Thymus (tissue), 11 donors: ENCODE results near the gene ZNF32. TPM values are rescaled to one million over a fixed set of nuclear protein-coding genes. Genes with fewer than 3 reads are reported as not detected.

Experiments
- DNase-seq, 9 donors: peaks; one replicate each; pipeline ENCODE4 v3.0.0-alpha.2; 2013; ENCODE audit warnings: low spot score in 9 of 9, low read depth in 6 of 9, missing footprints in 1 of 9
- H3K27ac ChIP-seq, 2 donors: one replicate each; pipeline ENCODE4 v1.5.1; 2013; ENCODE audit warnings: control low read depth in 1 of 2, low read depth in 1 of 2, low read length in 1 of 2, mild to moderate bottlenecking in 1 of 2, moderate library complexity in 1 of 2
- H3K27me3 ChIP-seq, 2 donors: one replicate each; pipeline ENCODE4 v1.5.1; 2013; ENCODE audit warnings: low read length in 1 of 2; ENCODE audit not compliant: control insufficient read depth in 2 of 2, insufficient read depth in 1 of 2
- H3K36me3 ChIP-seq, 2 donors: one replicate each; pipeline ENCODE4 v1.5.1; 2013; ENCODE audit warnings: low read length in 1 of 2, mild to moderate bottlenecking in 1 of 2, moderate library complexity in 1 of 2; ENCODE audit not compliant: control insufficient read depth in 2 of 2, insufficient read depth in 2 of 2
- H3K4me1 ChIP-seq, 2 donors: one replicate each; pipeline ENCODE4 v1.5.1; 2013; ENCODE audit warnings: low read length in 2 of 2; ENCODE audit not compliant: control insufficient read depth in 2 of 2, insufficient read depth in 2 of 2
- H3K4me3 ChIP-seq, 2 donors: one replicate each; pipeline ENCODE4 v1.5.1; 2013; ENCODE audit warnings: low read length in 2 of 2, control low read depth in 1 of 2, mild to moderate bottlenecking in 1 of 2
- H3K9me3 ChIP-seq, 2 donors: one replicate each; pipeline ENCODE4 v1.5.1; 2013; ENCODE audit warnings: low read length in 1 of 2, mild to moderate bottlenecking in 1 of 2; ENCODE audit not compliant: control insufficient read depth in 2 of 2, insufficient read depth in 1 of 2
- WGBS: extraction: QIAGEN DNeasy Blood & Tissue Kit; methylation state at CpG from one replicate; pipeline ENCODE4 v1.1.7; 2013; 5-methylcytosine and 5-hydroxymethylcytosine counted together
- polyA plus RNA-seq: library from polyadenylated mRNA; stranded (reverse); fragments of 200-250 nt; gene quantifications from one replicate; pipeline ENCODE4 v1.2.3, GENCODE V29; 2013
- total RNA-seq: library from RNA; stranded (reverse); fragments of 120-200 nt; gene quantifications from one replicate; pipeline ENCODE4 v1.2.4, GENCODE V29; 2013
- donor health status: healthy.

Gene ZNF32
- total and polyA plus RNA-seq, 2 donors: 52.8 to 88.7 TPM

DNA sequence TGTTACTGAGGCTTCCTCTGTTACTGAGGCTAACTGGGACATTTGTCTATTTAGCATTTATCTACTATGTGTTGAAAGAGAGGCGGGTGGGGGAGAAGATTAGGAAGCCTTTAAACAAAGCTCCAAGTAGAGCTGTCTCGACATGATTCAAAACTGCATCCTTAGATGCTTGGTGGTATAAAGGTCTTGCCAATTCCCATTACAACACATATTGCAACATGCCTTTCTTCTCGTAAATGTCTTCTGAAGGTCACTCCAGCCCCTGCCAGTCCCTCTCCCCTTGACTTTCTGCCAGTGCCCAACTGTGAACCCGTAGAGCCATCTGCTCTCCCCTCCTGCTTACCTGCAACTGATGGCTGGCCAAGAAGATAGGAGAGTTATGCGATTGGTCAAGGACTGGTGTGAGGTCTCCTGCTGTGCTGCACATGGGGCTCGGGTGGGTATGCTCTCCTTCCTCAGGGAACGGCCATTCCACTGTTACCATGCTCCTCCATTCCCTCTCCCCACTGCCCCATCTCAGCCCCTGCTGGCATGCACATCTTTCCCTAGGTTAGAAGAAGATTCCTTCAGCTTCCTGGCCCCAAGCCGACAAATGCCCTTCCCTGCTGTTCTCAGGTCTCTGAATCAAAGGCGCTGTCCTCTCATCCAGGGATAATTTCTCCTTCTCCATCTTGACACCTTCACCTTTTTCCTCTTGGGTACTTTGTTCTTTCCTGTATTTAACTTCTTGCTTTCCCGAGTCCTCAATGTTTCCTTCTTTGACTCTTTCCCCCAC lies 43.6 kb upstream of the ZNF32 start:
- Histone ChIP-seq H3K36me3 (no peaks in the 10 kb centered on the region), H3K4me1 (peaks cover 2 to 11% of the 10 kb centered on the region in 2 donors), H3K27me3 (peaks cover 7 to 44% of the 10 kb centered on the region in 2 donors), H3K27ac (no peak overlapping the region), H3K4me3 (no peak overlapping the region), H3K9me3 (no peaks in the 10 kb centered on the region)
- 93% methylated on average over 10 of the region's 10 CpGs for WGBS
- DNase-seq: no peak

DNA sequence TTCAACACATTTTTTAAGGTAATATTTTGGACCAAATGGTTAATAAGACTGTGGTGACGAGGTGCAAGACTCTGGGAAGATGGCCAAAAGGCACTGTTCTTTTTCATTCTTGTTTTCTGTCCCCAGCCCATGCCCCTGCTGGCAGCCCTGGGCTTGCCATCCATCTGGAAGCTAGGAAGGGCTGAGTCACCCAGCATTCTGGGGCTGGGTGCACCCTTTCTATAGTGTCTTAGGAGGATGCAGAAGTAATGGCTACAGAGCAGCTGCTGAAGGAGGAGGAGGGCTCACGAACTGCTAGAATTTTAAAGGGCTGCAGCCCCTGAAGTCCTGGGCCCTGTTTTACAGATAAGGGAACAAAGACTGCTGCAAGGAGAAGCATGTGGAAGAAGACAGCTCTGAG lies 42.8 kb upstream of the ZNF32 start:
- no peaks in the 10 kb centered on the region for H3K36me3 ChIP-seq

DNA sequence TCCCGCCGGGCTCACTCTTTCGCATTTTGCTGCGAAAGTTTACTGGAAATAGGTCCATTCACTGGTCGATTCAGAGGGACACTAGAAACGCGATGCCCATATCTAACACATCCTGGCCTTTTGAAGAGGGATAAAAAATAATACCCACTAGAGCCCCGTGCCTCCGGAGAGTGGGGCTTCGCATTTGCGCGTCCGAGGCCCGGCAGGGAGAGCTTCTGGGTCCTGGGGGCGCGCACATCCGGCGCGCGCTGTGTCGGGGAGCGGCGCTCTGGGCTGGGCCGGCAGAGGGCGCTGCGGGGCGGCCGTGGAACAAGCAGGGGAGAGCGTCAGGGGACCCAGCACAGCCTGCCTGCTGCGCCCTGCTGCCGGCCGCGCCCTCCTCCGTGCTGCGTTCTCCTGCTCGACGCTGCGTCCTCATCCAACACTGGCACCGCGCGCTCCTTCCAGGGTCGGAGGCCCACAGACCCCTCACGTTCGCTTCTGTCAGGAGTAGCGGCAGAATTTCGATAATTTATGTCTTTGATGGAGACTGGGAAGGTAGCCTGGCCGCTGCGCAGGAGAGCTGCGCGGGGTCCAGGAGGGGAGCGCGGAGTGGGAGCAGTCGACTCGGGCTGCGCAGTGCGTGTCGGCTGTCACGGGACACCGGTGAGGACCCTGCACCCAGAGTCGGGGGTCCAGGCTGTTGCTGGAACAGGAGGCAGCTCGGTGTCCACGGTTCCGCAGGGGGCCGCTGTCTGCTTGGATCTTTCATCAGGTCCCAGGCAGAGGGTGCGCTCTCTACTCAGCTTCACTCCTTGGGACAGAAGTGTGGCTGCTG lies 41.5 kb upstream of the ZNF32 start:
- WGBS: 2% methylated on average over 65 of the region's 65 CpGs
- Histone ChIP-seq H3K27me3 (peaks cover 7 to 44% of the 10 kb centered on the region in 2 donors), H3K4me3 (peak overlapping the region; percentile 59 to 69), H3K9me3 (no peaks in the 10 kb centered on the region), H3K27ac (no peak overlapping the region), H3K36me3 (no peaks in the 10 kb centered on the region), H3K4me1 (peaks cover 2 to 11% of the 10 kb centered on the region in 2 donors)
- peak; percentile 55 to 93 (median 78) for DNase-seq

More for the DNA sequence above, 42.8 kb upstream of the ZNF32 start:
- 69% methylated on average over 2 of the region's 2 CpGs for WGBS
- H3K4me1 ChIP-seq: peaks cover 2 to 11% of the 10 kb centered on the region in 2 donors
- no peak overlapping the region for H3K4me3 ChIP-seq
- no peak for DNase-seq
- no peaks in the 10 kb centered on the region for H3K9me3 ChIP-seq
- H3K27me3 ChIP-seq: peaks cover 7 to 44% of the 10 kb centered on the region in 2 donors
- H3K27ac ChIP-seq: no peak overlapping the region

DNA sequence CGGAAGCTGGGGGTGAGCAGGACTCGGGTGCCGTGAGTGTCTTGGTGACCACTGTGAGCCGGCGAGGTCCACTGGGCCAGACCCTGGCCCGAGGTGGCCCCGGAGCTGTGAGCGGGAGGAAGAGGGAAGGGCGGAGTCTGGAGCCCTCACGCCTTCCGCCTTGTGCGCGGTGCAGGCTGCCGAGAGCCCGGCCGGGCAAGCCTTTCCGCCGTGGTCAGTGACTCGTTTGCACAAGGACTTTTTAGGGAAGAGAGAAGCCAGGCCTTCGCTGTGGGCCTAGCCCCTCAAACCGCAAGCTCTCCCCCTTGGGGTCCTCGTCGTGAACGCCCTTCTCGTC lies 40.9 kb upstream of the ZNF32 start:
- Histone ChIP-seq H3K27ac (no peak overlapping the region), H3K4me1 (peaks cover 2 to 11% of the 10 kb centered on the region in 2 donors), H3K27me3 (peaks cover 7 to 44% of the 10 kb centered on the region in 2 donors), H3K36me3 (no peaks in the 10 kb centered on the region), H3K4me3 (peak overlapping the region; percentile 59 to 69), H3K9me3 (no peaks in the 10 kb centered on the region)
- DNase-seq: peak in 2 of 9 donors; percentile 4 to 28
- 3% methylated on average over 25 of the region's 25 CpGs for WGBS

DNA sequence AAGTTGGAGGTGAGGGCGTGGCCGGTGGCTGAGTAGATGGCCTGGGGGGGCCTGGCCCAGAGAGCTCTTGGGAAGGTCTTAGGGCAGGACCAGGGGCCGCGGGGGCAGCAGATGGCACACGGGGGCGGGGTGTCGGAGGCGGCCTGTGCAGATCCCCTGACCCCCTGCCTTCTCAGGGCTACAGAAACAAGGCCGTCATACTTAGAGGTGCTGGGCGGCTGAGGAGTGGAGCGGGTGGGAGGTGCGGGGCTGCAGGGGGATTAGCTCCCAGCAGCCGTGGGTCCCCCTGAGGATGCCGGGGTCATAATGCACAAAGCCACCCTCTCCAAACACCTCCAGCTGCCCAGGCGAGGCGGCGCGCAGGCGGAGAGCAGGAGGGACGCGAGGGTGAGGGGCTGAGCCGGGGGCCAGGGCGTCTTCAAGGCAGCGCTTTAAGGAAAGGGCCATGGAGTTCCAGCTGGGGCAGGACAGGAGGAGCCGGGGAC lies 40.4 kb upstream of the ZNF32 start:
- Histone ChIP-seq H3K27ac (no peak overlapping the region), H3K9me3 (no peaks in the 10 kb centered on the region), H3K27me3 (peaks cover 7 to 44% of the 10 kb centered on the region in 2 donors), H3K4me1 (peaks cover 2 to 11% of the 10 kb centered on the region in 2 donors), H3K36me3 (no peaks in the 10 kb centered on the region), H3K4me3 (peak overlapping the region; percentile 59 to 69)
- DNase-seq: no peak
- 80% methylated on average over 25 of the region's 25 CpGs for WGBS

DNA sequence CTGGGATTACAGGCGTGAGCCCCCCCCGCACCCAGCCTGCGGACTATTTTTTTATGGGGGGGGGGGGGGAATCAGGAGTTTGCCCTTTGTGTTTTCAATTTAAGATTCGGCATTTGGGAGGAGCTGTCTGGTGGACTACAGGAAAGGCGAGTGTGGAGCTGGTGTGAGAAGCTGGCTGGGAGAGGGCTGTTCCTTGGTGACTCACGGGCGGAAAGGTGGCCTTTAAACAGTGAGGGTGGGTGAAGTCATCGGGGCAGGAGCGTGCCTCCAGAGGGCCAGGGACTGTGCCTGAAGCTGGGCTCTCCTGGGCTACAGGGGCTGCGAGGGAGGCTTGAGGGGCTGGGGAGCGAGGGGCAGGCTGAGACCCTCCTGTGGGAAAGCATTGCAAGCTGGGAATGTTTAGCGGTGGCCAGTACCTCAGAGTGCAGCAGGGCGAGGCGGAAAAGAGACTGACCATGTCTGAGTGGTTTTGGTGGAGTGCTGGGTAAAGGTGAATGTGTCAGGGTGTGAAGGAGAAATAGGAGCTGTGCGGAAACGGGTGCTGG lies 39.7 kb upstream of the ZNF32 start:
- H3K27ac ChIP-seq: no peak overlapping the region
- no peaks in the 10 kb centered on the region for H3K36me3 ChIP-seq
- no peak overlapping the region for H3K4me3 ChIP-seq
- H3K27me3 ChIP-seq: peaks cover 7 to 44% of the 10 kb centered on the region in 2 donors
- no peaks in the 10 kb centered on the region for H3K9me3 ChIP-seq
- peaks cover 2 to 11% of the 10 kb centered on the region in 2 donors for H3K4me1 ChIP-seq
- DNase-seq: no peak
- 98% methylated on average over 16 of the region's 16 CpGs for WGBS

DNA sequence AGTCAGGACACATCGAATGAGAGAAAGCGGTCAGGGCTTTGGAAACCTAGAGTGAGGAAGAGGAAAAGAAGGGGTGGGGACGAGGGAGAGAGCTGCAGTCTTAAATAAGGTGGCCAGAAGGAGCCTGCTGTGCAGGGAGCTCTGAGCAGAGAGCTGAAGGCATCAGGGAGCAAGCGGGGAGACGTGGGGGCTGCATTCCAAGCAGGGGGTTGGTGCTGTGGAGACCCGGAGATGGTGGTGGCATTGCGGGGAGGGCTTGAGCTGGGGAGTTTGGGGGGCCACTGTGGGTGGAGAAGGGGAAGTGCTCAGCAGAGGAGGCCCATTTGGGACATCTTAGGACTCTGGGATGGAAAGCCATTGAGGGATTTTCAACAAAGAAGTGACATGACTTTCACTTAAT lies 38.7 kb upstream of the ZNF32 start:
- no peaks in the 10 kb centered on the region for H3K9me3 ChIP-seq
- H3K36me3 ChIP-seq: no peaks in the 10 kb centered on the region
- H3K4me1 ChIP-seq: peaks cover 2 to 11% of the 10 kb centered on the region in 2 donors
- H3K27me3 ChIP-seq: peaks cover 7 to 40% of the 10 kb centered on the region in 2 donors
- DNase-seq: no peak
- H3K27ac ChIP-seq: no peak overlapping the region
- H3K4me3 ChIP-seq: no peak overlapping the region
- WGBS: 88% methylated on average over 7 of the region's 7 CpGs

DNA sequence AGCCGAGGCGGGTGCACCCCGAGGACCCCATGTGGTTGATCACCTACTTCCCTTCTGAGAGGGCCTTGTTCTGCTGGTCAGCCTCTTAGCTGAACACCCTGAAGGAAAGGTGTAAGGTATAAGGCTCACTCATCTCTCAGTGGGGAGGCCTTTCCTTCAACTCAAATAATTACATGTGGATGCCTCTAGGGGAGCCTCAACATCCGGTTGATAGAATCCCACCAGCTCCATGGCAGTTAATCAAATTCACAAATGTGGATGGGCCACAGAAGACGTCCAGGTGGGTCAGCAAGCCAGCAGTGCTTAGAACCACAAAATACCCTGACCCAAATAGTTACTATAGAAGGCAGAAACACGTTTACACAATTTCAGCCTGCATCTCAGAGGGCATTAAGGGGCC lies 37.7 kb upstream of the ZNF32 start:
- H3K9me3 ChIP-seq: no peaks in the 10 kb centered on the region
- H3K36me3 ChIP-seq: no peaks in the 10 kb centered on the region
- H3K27ac ChIP-seq: no peak overlapping the region
- H3K4me1 ChIP-seq: peaks cover 2 to 11% of the 10 kb centered on the region in 2 donors
- H3K27me3 ChIP-seq: peaks cover 7 to 34% of the 10 kb centered on the region in 2 donors
- 83% methylated on average over 6 of the region's 6 CpGs for WGBS
- no peak overlapping the region for H3K4me3 ChIP-seq
- no peak for DNase-seq

- peaks cover 4 to 33% of the 10 kb centered on the region in 2 donors for H3K27me3 ChIP-seq
- no peak overlapping the region for H3K4me3 ChIP-seq
- H3K36me3 ChIP-seq: no peaks in the 10 kb centered on the region
- no peak overlapping the region for H3K27ac ChIP-seq
- DNase-seq: no peak
- 93% methylated on average over 8 of the region's 8 CpGs for WGBS
- no peaks in the 10 kb centered on the region for H3K9me3 ChIP-seq
- H3K4me1 ChIP-seq: peaks cover 2 to 11% of the 10 kb centered on the region in 2 donors
Observed at GRCh38 chr10:43685744-43686143, 37.1 kb upstream of the ZNF32 start.
